ENCODE measurements around the gene MED12L.

The MED12L gene

DNA sequence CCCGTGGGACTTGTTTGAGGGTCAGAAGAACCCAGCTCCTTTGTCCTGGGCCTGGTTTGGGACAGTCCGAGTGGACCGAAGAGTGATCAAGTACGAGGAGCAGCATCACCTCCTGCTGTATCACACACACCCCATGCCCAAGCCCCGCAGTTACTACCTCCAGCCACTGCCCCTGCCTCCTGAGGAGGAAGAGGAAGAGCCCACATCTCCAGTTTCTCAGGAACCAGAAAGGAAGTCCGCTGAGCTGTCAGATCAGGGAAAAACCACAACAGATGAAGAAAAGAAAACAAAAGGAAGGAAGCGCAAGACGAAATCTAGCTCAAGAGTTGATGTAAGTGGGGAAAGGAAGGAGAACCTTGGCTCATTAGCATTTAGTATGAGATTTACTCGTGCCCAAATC, 302.4 kb downstream of the MED12L start:
- TF ChIP-seq SIN3A (IDR thresholded peaks at IDR 0.05; ENCODE audit: borderline replicate concordance, insufficient read depth, low read length) (no peak), TAF1 (IDR thresholded peaks at IDR 0.05; ENCODE audit: borderline replicate concordance, insufficient read depth, low read length) (no peak), FOXP2 (optimal IDR thresholded peaks at IDR 0.05; ENCODE audit: borderline replicate concordance, extremely low read depth, extremely low read length, insufficient read depth) (no peak), POLR2AphosphoS5 (IDR thresholded peaks at IDR 0.05; ENCODE audit: low read depth, low read length) (no peak)
- TF ChIP-seq, protein P1, sequence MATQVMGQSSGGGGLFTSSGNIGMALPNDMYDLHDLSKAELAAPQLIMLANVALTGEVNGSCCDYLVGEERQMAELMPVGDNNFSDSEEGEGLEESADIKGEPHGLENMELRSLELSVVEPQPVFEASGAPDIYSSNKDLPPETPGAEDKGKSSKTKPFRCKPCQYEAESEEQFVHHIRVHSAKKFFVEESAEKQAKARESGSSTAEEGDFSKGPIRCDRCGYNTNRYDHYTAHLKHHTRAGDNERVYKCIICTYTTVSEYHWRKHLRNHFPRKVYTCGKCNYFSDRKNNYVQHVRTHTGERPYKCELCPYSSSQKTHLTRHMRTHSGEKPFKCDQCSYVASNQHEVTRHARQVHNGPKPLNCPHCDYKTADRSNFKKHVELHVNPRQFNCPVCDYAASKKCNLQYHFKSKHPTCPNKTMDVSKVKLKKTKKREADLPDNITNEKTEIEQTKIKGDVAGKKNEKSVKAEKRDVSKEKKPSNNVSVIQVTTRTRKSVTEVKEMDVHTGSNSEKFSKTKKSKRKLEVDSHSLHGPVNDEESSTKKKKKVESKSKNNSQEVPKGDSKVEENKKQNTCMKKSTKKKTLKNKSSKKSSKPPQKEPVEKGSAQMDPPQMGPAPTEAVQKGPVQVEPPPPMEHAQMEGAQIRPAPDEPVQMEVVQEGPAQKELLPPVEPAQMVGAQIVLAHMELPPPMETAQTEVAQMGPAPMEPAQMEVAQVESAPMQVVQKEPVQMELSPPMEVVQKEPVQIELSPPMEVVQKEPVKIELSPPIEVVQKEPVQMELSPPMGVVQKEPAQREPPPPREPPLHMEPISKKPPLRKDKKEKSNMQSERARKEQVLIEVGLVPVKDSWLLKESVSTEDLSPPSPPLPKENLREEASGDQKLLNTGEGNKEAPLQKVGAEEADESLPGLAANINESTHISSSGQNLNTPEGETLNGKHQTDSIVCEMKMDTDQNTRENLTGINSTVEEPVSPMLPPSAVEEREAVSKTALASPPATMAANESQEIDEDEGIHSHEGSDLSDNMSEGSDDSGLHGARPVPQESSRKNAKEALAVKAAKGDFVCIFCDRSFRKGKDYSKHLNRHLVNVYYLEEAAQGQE (IDR thresholded peaks at IDR 0.05; ENCODE audit: insufficient read depth in 1 of 2, low read depth in 2 of 2, low read length in 2 of 2), result no peak

DNA sequence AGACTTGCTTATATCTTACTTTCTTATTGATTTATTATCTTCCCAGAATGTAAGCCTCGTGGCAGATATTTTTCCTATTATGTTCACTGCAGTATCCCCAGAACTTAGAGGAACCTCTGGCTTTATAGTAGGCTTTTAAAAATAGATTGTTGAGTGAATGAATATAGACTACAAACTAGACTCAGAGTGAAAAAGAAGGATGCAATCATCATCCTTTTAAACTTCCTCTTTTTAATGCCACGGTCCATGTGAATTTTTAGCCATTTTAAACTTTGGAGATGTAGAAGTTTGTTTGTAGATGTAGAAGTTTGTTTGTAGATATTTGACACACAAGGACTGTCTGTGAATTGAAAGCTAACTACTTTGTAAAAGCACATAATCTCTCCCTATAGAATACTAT, 306.3 kb downstream of the MED12L start:
- TF ChIP-seq TAF1 (IDR thresholded peaks at IDR 0.05; ENCODE audit: borderline replicate concordance, insufficient read depth, low read length) (no peak), POLR2AphosphoS5 (IDR thresholded peaks at IDR 0.05; ENCODE audit: low read depth, low read length) (no peak), SIN3A (IDR thresholded peaks at IDR 0.05; ENCODE audit: borderline replicate concordance, insufficient read depth, low read length) (no peak), FOXP2 (optimal IDR thresholded peaks at IDR 0.05; ENCODE audit: borderline replicate concordance, extremely low read depth, extremely low read length, insufficient read depth) (no peak)
- TF ChIP-seq, protein P1 (IDR thresholded peaks at IDR 0.05; ENCODE audit: insufficient read depth in 1 of 2, low read depth in 2 of 2, low read length in 2 of 2), result no peak

DNA sequence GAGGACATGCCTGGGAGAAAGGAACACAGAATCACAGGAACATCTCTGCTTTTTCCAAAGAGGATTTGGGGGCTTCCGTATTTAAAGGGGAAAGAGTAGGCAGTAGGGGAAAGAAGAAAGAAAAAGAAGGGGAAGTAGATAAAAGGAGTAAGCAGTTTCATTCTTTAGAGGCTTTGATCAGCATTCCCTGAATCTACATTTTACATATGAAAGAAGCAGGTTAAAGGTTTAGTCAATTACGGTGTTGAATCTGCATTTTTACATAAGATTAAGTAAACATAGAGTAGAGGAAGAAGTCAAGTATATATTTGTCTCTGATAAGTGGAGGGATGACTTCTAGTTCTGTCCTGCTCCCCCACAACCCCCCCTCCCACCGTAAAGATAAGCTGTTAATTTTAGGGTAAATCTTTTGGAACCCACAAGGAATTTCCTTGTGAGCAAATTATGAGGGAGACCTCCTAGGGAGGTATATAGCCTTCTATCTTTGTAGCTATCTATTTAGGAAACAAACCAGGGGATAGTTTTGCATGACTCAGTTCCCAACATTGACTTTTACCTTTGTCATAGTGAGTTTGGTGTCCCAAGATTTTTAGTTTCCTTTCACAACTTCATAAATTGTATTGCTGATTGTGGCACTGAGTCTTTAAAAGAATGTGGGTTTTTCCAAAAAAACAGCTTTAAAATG, 307.8 kb downstream of the MED12L start:
- TF ChIP-seq TAF1 (IDR thresholded peaks at IDR 0.05; ENCODE audit: borderline replicate concordance, insufficient read depth, low read length) (no peak), POLR2AphosphoS5 (IDR thresholded peaks at IDR 0.05; ENCODE audit: low read depth, low read length) (no peak), FOXP2 (optimal IDR thresholded peaks at IDR 0.05; ENCODE audit: borderline replicate concordance, extremely low read depth, extremely low read length, insufficient read depth) (no peak)

DNA sequence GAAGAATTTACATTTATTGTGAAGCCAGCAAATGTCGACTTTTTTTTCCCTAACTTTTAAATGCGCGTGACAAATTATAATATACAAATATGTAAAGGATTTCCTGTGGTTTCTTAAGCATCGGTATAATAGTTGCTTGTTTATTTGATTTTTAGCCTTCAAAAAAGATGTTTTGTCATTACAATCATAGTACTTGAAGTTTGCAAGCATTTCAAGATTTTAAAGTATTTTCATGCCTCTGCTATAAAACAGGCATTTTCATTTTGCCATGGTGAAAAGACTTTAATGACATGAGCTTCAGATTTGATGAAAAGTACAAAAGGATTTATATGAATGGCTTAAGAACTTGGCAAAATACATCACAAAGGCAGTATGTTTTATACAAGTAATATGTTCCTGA, 308.5 kb downstream of the MED12L start:
- no peak for TF ChIP-seq FOXP2 (optimal IDR thresholded peaks at IDR 0.05; ENCODE audit: borderline replicate concordance, extremely low read depth, extremely low read length, insufficient read depth)
- TF ChIP-seq, protein P1 (IDR thresholded peaks at IDR 0.05; ENCODE audit: insufficient read depth in 1 of 2, low read depth in 2 of 2, low read length in 2 of 2), result no peak
- no peak for TF ChIP-seq SIN3A (IDR thresholded peaks at IDR 0.05; ENCODE audit: borderline replicate concordance, insufficient read depth, low read length)
- TF ChIP-seq TAF1 (IDR thresholded peaks at IDR 0.05; ENCODE audit: borderline replicate concordance, insufficient read depth, low read length), result no peak
- no peak for TF ChIP-seq POLR2AphosphoS5 (IDR thresholded peaks at IDR 0.05; ENCODE audit: low read depth, low read length)

DNA sequence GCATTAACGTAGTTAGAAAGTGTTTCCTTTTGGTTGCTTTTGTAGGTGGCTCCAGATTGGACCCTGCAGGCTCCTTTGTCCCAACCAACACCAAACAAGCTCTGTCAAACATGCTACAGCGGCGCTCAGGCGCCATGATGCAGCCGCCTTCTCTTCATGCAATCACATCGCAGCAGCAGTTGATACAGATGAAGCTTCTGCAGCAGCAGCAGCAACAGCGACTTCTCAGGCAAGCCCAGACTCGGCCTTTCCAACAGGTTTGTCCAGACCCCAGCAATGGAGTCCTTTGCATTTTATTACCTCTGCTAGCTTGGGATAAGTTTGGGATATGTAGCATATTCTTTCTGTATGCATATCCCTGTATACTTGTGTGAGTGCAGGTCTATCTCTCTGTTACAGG, 309.1 kb downstream of the MED12L start:
- TF ChIP-seq FOXP2 (optimal IDR thresholded peaks at IDR 0.05; ENCODE audit: borderline replicate concordance, extremely low read depth, extremely low read length, insufficient read depth) (no peak), SIN3A (IDR thresholded peaks at IDR 0.05; ENCODE audit: borderline replicate concordance, insufficient read depth, low read length) (no peak), POLR2AphosphoS5 (IDR thresholded peaks at IDR 0.05; ENCODE audit: low read depth, low read length) (no peak)
- TF ChIP-seq, protein P1 (IDR thresholded peaks at IDR 0.05; ENCODE audit: insufficient read depth in 1 of 2, low read depth in 2 of 2, low read length in 2 of 2), result no peak
